Activated CD4-positive, CD25-positive, alpha-beta regulatory T cell (primary cell): Measurements from ENCODE around the gene IGFBP3.
A peak's percentile ranks its signal among the peaks of the same experiment; 100 is the strongest.

ENCODE experiments used
- DNase-seq, 4 experiments: peaks; one replicate each; lab custom pipeline; 2025; lab: John Stamatoyannopoulos, UW

Gene IGFBP3

DNA sequence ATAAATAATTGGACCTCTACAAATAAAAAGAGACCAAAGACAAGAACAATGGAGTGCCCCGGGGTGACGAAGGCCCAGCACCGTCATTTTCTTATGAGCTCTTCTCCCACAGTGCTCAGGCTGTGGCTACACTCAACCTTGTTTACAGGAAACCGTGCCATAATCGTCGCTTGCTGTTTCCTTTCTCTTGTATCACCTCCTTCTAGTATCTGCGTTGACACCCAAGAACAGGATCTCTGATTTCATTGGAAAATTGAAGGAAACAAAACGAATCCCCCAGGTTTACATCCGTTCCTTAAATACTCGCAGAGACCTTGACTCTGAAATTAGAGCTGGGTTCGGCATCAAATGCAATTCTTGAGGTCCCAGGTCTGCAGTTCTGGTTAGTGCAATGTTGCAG is 1.7 kb upstream of the IGFBP3 start:
- no peak for DNase-seq

DNA sequence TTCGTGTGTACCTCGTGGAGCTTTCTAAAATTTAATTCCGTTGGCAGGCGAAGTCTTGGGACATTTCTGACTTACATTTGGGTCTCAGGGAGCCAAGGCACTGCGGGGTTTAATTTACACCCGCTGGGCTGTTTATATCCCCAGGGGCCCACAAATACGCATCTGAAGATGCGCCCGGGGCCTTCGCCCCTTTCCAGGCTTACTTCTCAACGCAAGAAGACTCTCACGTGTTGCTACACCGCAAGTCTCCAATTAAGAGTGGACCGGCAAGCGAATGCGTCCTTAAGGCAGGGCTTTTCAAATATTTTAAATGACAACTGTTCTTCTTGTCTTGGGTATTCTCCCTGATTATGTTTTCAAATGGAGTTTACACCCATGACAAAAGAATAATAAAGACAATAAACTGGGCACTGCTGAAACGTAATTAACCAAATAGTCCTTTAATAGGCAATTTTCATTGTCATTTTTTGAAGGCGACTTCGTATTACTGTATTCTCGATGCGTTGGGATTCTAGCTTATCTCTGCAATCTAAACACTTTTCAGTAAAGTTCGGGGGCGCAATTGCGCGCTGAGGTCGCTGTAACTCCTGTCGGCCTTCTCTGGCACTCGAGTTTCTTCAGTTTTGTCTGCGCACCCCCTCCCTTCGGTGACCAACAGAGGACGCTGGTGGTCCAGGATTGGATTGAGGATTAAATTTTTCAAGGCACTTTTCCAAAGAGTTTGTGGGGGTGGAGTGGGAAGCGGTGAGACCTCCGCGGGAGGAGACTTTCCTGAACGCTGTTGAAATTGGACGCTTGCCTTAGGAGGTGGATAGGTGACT is 837 bp upstream of the IGFBP3 start:
- DNase-seq: no peak

DNA sequence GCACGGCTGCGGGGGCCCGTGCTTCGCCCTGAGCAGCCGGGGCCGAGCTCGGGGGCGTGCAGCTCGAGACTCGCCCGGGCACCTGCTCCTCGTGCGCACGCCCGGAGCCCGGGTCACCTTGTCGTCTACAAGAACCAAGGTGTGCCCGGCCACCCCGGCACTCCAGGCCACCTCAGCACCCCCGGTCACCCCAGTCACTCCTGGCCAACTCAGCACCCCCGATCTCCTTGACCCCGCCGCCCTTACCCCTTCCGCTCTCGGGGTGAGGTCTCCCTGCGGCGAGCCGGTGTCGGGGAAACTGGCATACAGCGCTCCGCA is 268 bp upstream of the IGFBP3 start:
- DNase-seq: no peak

DNA sequence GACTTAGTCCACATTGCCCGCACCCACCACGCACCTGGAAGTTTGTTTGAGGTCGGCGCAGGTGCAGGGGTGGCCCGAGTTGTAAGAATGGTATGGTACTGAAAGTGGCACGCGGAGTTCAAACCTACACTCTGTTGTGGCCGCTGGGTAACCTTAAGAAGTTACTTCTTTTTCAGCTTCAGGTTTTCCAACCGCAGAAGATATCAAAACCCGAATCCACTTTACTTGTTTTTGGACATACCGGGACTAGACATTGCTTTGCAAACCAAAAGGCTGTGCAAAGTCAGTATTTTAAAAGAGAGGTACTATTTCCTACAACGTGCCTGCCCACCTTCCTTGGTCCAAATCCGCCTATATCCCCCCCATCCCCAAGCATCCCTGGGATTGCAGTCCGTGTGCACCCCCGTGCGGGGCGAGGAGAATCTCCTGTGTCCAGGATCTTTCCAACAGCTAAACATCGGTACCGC is 1.0 kb downstream of the IGFBP3 start:
- no peak for DNase-seq

DNA sequence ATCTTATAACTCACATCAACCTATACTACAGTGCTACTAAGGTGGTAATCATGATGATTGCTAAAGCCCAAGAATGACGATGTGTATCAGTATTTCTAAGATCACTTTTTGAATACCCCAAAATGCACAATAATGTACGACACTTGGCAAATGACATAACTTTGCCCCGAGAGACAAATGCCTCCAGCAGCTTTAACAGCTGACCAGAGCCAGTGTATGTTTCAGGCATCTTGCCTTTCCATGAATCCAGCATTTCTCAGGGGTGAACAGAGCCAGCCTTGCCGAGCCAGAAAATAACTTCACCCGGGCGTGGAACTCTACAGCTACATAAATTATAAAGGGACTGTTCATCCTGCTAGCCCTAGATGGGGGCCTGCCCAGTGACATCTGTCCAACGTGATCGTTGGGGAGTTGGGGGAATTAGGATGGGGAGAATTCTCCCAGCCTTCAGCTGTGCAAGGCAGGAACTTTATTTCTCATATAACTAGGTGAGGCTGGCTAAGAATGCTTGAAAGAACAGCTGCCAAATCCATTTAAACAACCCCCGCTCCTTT is 1.8 kb downstream of the IGFBP3 start:
- no peak for DNase-seq

DNA sequence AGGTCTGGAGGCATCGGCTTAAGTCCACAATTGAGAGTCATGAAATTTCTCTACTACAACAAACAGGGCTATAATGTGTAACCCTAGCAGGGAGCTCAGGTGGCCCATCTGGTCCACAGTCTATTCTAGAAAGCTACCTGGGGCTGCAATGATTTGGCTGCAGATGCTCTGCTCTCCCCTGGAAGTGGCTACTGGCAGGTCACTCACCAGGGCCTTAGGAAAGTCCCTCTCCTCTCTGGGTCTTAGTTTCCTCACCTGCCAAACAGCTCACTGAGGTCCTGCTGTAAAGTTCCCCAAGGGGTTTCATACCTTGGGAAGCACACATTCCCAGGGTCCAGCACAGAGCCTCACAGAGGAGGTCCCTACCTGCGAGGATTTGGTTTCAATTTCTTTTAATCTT is 2.5 kb downstream of the IGFBP3 start:
- no peak for DNase-seq

DNA sequence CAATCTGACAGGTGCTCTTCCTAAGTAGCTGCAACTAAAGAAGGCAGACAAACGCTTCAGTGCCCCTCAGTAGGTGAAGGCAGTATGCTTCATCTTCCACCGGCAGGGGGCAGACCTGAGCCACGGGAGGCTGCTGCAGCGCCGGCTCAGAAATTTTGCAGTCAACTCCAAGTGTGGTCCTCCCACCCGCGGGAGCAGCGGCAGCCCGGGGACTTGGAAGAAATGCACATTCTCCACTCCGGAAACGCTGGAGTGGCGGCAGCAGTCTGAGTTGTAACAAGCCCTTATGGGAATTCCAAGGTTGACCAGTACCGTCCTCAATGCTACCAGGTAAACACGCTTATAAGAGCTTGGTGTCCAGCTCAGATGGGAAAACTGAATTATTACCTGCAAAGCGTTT is 3.4 kb downstream of the IGFBP3 start:
- peak; percentile 27 to 58 (median 42) for DNase-seq

DNA sequence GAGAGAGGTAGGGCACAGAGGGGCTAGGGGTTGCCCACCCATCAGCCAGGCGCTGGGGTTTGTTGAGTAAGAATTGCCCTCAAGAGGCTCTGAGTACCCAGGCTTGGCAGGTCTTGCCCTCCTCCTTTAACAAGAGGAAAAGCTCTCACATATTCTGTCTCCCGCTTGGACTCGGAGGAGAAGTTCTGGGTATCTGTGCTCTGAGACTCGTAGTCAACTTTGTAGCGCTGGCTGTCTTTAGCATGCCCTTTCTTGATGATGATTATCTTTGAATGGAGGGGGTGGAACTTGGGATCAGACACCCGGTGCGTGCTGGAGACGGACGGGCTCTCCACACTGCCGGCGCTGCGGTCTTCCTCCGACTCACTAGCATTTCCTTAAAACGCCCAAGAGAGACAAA is 4.0 kb downstream of the IGFBP3 start:
- no peak for DNase-seq

DNA sequence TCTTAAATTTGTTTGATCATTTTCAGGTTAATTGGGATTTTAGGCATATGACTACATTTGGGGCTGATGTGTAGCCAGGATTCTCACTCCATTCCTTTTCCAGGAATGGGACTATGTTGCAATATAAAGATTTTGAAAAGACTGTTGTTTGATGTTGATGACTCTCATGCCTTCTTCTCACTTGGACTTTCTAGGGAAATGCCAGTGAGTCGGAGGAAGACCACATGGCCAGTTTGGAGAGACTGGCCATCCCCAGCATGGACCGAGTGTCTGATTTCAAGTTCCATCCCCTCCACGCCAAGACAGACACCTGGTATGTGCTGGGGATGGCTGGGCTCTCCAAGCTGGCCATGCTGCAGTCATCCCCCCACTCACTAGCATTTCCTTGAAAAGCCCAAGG is 5.5 kb downstream of the IGFBP3 start:
- no peak for DNase-seq

DNA sequence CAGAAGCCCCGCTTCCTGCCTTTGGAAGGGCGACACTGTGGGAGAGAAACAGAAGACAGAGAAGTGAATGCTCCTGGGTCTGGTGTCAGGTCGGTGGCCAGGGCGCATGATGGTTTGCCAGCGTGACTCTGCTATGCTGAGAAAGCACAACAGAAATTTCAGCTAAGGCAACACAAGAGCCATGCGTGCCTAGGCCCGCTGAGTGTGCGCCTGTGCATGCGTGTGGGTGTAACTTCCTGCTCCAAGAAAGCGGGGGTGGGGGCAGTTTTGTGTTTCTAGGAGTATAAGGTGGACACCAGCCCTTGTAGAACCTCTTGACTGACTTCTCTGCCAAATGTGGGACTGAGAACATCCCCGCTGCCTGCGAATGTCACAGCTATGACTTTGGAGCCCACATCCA is 6.2 kb downstream of the IGFBP3 start:
- DNase-seq: no peak

DNA sequence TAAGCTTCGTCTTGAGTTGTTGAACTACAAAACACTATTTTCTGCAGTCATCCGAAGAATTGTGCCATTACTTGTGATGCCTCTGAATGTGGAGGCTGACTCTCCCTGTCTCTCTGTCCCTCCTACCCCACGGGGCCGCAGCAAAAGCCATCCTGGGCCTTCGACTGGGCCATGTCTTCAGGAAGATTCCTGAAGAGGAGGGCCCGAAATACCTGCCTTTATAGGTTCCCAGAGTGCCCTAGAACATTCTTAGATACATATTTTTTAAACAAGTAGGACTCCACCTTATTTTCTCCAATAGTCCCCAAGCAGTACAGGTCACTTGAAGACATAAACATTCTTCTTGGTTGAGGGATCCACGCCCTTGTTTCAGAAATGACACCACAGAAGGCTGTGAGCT is 8.1 kb downstream of the IGFBP3 start:
- no peak for DNase-seq

DNA sequence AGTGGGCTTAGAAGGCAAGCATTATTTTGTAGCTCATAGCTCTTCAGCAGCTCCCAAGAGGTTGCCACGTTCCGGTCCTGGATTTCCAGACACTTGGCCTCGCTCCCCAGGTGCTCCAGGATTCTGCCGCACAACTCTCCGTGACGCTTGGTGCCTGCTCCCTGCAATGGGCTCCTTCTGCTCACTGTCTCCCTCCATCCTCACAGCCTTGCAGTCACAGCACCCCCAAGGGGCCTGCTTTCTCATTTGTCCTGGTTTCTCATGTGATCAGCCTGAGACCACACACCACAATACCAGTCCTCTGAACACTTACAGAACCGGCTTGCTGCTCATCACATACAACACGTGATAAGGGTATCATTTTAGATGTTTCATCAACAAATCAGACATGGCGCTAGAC is 9.8 kb downstream of the IGFBP3 start:
- DNase-seq: no peak

DNA sequence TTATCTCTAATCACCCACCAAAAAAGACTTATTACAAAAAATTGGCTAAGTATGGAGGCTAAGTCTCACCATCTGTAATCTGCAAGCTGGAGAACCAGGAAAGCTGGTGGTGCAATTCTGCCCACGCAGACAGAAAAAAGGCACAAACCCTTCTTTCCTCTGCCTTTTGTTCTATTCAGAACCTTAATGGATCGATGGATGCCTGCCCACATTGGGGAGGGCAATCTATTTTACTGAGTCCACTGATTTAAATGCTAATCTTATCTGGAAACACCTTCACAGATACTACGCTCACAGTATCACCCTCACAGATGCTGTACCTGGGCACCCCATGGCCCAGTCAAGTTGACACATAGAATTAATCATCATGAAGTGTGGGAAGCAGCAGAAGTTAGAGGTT is 10.2 kb downstream of the IGFBP3 start:
- no peak for DNase-seq

DNA sequence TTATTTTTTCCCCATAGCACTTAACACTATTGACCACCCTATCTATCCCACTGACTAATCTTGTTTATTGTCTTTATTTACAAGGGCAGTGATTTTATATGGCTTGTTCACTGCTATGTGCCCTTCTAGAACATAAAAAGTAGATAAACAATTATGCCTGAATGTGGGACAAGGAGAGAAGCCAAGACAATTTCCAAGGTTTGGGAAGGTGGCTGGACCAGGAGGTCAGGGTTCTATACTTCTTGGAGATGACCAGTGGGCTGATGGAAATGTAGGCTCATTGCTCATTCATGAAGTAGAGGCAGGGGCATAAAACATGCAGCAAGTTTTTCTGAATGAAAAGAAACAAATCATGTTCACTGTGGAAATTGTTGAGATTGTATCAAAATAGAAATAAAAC is 11.5 kb downstream of the IGFBP3 start:
- DNase-seq: no peak

DNA sequence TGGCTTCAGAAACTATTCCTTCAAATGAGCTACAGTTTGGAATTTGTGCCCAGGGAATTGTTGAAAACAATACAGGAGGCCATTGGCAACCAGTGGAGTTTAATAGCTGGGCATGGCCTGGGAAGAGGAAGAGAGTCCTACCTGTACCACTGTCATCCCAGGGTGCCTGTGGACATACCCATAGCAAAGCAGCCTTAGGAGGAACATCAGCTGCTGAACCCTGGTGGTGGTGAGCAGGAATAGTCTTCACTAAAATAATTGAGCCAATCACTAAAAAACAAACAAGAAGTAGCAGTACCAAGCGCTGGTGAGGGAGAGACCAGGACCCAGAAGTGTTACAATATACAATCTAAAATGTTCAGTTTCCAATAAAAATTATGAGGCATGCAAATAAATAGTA is 18.3 kb downstream of the IGFBP3 start:
- no peak for DNase-seq

DNA sequence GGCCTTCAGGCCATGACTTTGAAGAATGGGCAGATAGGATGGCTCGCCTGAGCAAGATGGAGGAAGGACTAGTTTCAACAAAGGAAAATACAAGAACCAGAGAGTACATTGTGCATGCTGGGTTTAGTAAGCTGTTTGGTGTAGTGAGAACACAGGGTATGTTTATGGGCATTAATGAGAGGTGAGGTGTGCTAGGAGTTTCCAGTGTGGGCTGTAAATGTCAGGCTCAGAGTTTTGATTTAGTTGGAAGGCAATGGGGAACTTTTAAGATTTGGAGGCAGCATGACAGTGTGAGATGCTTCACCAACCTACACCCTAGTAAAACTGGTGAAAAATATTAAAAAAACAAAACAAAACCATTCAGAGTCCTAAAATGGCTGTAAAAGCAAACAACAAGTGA is 19.5 kb downstream of the IGFBP3 start:
- DNase-seq: no peak

DNA sequence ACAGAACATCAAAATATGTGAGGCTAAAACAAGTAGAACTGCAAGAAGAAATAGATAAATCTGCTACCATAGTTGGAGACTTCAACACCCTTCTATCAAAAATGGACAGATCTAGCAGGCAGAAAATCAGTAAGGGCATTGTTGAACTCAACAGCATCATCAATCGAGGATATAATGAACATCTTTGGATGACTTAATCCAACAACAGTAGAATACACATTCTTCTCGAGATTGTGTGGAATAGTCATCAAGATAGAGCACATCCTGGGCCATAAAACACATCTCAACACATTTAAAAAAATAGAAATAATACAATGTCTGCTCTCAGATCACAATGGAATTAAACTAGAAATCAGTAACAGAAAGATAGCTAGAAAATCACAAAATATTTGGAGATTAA is 22.9 kb downstream of the IGFBP3 start:
- no peak for DNase-seq

DNA sequence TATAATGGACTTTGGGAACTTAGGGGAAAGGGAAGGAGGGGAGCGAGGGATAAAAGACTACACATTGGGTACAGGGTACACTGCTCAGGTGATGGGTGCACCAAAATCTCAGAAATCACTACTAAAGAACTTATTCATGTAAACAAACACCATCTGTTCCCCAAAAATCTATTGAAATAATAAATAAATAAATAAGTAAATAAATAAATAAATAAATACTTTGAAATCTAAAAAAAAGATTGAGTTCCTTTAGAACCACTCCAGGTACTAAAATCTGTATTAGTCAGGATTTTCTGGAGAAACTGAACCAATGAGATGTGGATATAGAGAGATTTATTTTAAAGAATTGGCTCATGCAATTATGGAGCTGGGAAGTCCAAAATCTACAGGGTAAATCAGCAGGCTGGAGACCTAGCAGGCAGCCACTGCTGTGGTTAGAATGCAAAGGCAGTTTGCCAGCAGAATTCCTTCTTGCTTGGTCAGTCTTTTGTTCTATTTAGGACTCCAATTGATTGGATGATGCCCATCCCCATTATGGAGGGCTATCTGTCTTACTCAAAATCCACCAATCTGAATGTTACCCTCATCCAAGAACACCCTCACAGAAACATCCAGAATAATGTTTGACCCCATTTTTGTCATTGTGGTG is 23.9 kb downstream of the IGFBP3 start:
- DNase-seq: no peak

DNA sequence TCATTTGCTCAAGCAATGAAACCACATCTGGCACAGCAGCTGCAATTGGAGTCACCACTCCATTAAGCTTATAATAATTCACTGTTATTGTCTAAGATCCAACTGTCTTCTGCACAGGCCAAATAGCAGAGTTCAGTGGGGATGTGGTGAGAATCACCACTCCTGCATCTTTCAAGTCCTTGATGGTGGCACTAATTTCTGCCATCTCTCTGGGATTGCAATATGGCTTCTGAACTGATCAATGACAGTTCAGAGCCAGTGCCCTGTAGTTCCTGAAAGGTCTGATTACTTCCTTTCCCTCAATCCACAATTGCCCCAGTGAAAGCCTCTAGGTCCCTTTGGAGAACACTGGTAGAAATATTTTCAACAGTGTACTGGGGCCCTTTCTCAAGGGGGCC is 26.4 kb downstream of the IGFBP3 start:
- no peak for DNase-seq

DNA sequence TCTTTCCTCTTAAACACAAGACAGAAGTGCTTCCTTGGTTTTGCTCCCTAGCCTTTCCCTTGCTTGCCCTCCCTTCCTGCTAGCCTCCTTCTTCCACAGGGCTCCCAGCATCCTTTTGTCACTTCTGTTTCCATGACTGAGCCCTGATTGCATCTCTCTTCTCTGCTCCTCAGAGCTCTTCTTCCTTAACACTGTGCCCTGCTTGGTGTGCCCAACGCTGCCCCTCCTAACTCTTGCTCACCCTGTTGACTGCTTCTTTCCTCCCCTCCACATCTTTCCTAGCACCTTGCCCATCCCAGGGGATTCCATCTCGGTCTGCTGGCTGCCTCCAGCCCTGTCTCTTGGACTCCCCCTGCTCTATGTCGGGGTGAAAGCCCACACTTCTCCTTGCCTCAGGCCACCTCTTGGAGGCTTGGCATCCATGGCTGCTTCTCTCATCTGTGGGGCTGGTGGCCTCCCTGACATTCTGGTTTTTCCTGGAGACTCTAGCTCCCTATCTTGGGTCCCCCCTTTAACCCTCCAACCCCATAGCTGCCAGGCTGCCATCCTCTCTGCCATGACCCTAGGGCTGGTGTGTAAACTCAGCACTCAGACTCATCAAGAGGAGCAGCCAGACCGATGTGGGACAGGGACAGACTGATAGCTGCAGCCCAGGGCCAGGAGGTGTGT is 26.9 kb downstream of the IGFBP3 start:
- DNase-seq: no peak

DNA sequence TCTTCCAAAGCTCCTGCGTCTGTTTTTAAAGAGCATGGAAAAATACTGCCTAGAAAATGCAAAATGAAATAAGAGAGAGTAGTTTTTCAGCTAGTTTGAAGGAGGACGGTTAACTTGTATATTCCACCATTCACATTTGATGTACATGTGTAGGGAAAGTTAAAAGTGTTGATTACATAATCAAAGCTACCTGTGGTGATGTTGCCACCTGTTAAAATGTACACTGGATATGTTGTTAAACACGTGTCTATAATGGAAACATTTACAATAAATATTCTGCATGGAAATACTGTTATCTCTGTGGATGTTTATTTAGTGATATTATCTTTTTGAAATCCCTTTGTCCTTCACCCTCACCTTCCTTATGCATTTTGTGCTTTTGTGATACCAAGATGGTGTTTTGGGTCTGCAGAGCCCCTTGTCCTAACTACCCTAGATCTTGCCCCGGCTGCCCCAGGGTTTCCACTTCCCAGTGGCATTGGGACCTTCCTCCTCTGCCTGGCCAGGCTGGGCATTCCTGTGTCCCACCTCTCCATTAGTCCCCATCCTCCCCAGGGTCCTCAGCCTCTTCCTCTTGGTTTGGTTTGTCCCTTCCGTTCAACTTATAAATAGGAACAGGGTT is 27.6 kb downstream of the IGFBP3 start:
- DNase-seq: no peak

DNA sequence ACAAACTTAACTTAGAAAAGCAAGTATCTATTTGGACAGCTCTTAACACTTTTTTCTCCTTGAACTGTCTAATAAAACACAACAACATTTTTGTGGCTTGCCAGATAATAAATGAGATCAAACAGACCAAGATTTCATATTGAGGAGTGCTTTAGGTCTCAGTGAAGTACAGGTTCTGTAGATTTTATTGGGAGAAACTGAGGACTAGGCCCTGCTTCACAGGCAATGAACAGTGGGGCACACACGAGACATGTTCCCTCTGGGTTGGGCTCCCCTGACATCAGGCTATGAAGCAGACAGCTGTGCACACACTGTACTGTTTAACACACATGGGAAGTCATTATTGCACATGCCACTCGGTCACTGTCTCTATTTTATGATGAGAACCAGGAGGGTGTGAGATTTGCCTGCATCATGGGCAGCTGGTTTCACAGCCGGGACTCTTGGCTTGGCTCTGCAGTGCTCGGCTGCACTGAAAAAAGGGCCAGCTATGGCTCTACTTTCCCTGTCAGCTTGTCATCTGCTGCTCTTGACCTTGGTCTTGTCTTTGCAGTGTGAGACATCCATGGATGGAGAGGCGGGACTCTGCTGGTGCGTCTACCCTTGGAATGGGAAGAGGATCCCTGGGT is 28.6 kb downstream of the IGFBP3 start:
- DNase-seq: no peak
